NCI-H460 (cell line): ENCODE measurements around the gene CHMP4B. TPM values are rescaled to one million over a fixed set of nuclear protein-coding genes. Genes with fewer than 3 reads are reported as not detected.

Experiments used
- DNase-seq: peaks from one replicate; pipeline ENCODE4 v3.0.0-alpha.2; 2016; ENCODE audit warnings: low read depth; ENCODE audit errors: extremely low read depth
- total RNA-seq: library from RNA; depleted of rRNA; stranded (reverse); fragments of >200 nt; shearing (Covaris generic); gene quantifications from 2 replicates; pipeline ENCODE4 v1.2.3, GENCODE V29; 2014

The CHMP4B gene
- total RNA-seq, 1 experiment from 2014 or later: 26.6 TPM

- no peak for DNase-seq
Observed at GRCh38 chr20:33816191-33816590, 5.0 kb downstream of the CHMP4B start.

DNA sequence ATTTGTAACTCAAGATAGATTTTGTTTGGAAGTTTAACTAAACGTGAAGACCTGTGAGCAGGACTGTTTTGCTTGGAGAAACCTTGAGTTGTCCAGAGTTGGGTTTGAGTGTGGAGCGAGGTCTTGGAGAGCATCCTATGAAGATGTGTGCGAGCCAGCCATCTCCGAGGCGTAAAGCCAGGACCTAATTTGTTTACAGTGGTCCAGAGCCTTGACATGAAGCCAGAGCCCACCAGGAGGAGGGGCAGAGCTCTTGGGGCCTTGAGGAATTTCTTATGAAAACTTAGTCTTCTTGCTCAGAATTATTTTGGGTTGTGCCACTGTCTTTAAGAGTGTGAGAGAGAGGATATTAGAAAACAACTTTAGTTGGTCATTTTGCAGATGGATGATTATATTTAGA, 6.3 kb downstream of the CHMP4B start:
- DNase-seq: no peak

DNA sequence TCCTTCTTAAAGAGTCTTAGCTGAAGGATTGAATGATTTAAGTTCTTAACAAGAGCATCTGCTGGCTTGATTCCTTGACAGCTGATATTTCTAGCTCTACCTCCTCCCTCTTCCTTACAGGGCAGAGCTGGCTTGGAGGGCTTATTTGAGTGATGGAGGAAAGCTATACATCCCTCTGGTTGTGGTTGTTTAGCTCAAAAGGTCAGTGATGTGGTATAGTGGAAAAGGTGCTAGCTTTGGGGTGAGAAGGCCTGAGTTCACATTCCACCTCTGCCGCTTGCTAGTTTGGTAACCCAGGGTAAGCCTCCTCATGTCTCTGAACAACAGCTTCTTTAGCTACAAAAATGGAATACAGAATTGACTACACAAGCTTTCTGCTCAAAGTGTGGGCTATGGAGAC, 8.3 kb downstream of the CHMP4B start:
- DNase-seq: no peak

GRCh38 chr20:33820362-33820761, 9.2 kb downstream of the CHMP4B start:
- DNase-seq: no peak

GRCh38 chr20:33821270-33821836, 10.2 kb downstream of the CHMP4B start:
- DNase-seq: no peak

DNA sequence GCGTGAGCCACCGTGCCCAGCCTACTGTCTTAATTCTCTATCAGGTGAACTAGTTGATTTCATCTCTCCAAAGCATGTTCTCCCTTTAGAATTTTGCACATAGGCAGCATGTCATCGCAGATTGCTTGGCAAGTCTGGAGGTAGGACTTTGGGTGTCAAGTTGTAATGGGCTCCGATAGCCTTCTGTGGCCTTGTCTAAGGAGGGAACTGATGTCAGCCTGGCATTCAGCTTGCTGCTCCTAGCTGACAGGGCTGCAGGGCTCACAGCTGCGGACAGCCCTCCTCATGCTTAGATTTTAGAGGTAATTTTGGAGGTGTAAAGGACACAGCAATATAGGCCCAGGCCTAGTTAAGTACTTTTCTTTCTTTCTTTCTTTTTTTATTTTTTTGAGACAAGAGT, 11.3 kb downstream of the CHMP4B start:
- DNase-seq: no peak

DNA sequence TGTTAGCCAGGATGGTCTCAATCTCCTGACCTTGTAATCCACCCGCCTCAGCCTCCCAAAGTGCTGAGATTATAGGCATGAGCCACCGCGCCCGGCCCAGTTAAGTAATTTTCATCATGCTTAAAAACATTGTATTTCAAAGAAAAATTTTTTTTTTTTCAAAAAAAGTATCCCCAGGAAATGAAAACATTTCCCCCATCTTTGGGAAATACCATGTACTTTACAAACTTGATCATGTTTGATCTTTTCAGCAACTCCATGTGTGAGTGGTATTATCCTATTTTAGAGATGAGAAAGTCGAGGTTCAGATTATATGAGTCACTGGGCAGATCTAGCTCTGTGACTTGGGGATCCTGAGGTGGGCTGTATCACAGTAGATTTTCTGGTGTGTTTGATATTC, 11.8 kb downstream of the CHMP4B start:
- DNase-seq: no peak

GRCh38 chr20:33824852-33825251, 13.7 kb downstream of the CHMP4B start:
- no peak for DNase-seq

DNA sequence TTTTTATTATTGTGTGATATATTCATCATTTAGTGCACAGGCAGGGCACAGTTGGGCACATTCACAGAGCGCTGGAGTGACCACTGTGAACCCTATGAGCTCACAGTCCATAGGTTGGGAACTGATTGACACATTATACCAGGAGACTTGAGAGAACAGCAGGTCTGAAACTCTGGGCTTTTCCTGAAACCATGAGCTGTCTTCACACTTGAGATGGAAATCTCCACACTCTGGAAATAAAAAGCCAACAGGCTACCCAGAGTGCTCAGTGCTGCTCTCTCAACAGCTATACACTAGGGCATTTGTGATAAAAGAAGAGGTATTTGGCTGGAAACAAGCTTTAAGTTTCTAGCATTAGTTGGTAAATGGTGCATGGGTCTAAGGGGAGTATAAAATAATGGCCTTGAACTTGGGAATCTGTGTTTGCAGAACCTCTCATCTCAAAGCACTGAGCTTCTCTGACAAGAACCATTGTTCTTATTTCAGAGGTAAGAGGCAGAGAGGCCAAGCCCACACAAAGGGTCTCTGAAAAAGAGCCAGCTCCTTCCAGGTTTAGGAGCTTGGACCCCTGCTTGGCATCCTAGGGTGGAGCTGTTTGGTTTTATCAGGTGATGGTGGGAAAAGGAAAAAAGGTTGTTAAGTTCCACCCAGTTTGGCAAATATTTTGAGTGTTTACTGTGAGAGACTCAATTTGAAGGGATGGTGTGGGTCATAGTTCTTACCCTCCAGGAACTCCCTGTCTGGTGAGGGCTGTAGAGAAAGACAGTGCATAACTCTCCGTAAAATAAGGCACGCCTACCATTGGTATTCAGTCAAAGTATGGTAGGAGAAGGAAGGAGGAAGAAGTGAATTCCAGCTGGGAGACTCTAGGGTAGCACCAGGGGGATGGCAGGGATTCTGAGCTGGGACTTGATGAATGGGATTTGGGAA, 14.5 kb downstream of the CHMP4B start:
- no peak for DNase-seq

- DNase-seq: no peak
Observed at GRCh38 chr20:33826270-33826897, 15.2 kb downstream of the CHMP4B start.

GRCh38 chr20:33827109-33827508, 16.0 kb downstream of the CHMP4B start:
- DNase-seq: no peak

GRCh38 chr20:33827634-33828325, 16.6 kb downstream of the CHMP4B start:
- DNase-seq: no peak

- no peak for DNase-seq
Observed at GRCh38 chr20:33828326-33828844, 17.2 kb downstream of the CHMP4B start.

- no peak for DNase-seq
Observed at GRCh38 chr20:33828967-33829560, 17.9 kb downstream of the CHMP4B start.

DNA sequence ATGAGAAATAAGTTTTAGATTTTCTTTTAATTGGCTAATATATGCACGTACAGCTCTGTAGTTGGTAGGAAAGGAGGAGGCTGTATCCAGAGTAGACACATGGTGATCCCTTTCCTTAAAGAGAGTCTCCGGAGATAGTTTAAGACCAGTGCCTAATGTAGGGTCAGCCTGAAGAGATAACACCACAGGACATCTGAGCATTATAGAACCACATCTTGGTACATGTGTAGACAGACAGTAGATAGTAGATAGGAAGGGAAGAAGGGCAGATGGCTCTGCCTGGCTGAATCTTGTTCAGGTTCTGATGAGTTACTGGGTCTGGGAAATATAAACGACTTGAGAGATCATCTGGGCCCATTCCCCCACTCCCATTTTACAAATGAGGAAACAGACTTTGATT, 18.5 kb downstream of the CHMP4B start:
- DNase-seq: no peak

- no peak for DNase-seq
Observed at GRCh38 chr20:33830371-33830770, 19.2 kb downstream of the CHMP4B start.

DNA sequence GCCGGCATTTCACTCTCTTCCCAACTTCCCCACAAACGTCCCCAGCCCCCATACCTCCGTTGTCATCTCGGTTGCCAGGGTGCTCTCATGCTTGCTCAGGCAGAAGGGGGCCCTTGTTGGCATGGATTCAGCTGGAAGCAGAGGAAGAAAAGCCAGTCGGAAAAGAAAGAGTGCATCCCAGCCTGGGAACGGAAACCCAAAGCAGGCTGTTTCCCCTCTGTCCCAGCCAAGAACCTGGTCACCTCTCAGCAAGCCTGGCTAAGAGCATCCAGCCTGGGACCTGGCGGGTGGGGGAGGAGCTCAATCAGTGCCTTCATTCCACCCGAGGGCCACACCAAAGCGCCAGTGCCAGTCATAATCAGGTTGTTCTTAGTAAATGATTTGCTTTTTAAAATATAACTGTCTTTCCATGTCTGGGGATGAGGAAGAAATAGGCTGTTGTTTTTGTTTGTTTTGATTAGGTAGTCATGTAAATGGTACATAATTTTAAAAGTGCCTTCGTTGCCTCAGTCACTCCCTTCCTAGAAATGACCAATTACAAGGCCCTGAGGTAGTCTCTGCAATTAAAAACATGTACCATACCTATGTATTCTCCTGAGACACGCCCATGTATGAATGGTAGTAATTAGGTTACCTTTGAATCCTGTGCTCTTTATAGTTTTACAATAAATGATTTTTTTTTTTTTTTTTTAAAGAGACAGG, 21.1 kb downstream of the CHMP4B start:
- no peak for DNase-seq

- no peak for DNase-seq
Observed at GRCh38 chr20:33833333-33833732, 22.2 kb downstream of the CHMP4B start.

- DNase-seq: no peak
Observed at GRCh38 chr20:33835615-33836172, 24.5 kb downstream of the CHMP4B start.

DNA sequence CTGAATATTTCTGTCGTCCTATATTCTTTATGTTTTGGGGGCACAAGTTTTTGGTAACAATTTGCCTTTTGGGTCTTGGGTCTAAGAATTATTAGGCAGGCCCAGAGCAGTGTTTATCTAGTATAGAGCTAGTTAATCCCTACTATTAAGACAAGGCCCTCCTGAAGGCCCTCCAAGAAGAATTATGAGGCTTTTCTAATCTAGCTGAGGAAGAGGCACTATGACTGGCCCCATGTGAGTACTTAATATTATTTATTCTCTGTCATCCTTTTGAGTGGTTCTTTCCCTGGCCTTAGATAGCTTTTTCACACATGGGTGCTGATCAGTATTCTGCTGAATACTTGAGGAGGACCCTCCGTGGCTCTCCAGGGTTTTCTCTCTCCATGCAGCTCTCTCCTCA, 25.1 kb downstream of the CHMP4B start:
- DNase-seq: no peak
